K562 (cell line): ENCODE measurements around the gene TCEANC2. TPM values are rescaled to one million over a fixed set of nuclear protein-coding genes. Genes with fewer than 3 reads are reported as not detected.

Experiments
- ATAC-seq: fragments of 200-7000 bp; cut with Tn5 transposase; 3 replicates; pipeline ENCODE4 v1.9.1; 2020; ENCODE audit warnings: moderate library complexity
- BruUV-seq: library from RNA; stranded (reverse); fragments of 400-500 nt; replicated peaks from 2 replicates; lab custom pipeline; 2021; lab: Mats Ljungman, UMichigan
- CTCF ChIA-PET: fragments of 300-600 bp; formaldehyde crosslinking; extraction: SDS; loops from one replicate; lab custom pipeline; 2021; ENCODE audit warnings: low intra/inter-chr PET ratio; lab: Yijun Ruan, JAX
- POLR2A ChIA-PET: fragments of 300-600, 350-650 bp; sonication (Branson Sonifier 250); formaldehyde crosslinking; extraction: SDS; loops from one replicate; lab custom pipeline; 2021; ENCODE audit warnings: antibody characterized with exemption, inconsistent platforms; lab: Yijun Ruan, JAX
- DNase-seq, 4 experiments: peaks; one replicate each; pipeline versions ENCODE4 v3.0.0 to v3.0.0-alpha.2; 2011 to 2018; ENCODE audit warnings: low spot score in 3 of 4, mixed read lengths in 3 of 4; ENCODE audit errors: extremely low read depth in 1 of 4
- FAIRE-seq: peaks from 2 replicates; lab custom pipeline; 2011; peaks lifted over from hg19 to GRCh38; lab: Jason Lieb, UNC
- H2AFZ ChIP-seq: 2 replicates; pipeline ENCODE4 v1.6.0; 2011; ENCODE audit warnings: low read depth, low read length, control low read depth, inconsistent platforms
- H3K27ac ChIP-seq: fragments of 200-600 bp; 3 replicates; pipeline ENCODE4 v1.8.0; 2011; ENCODE audit warnings: low read depth, mild to moderate bottlenecking, control low read depth, inconsistent platforms, low read length, moderate library complexity, mixed read lengths; ENCODE audit errors: extremely low read depth
- H3K27me3 ChIP-seq, 2 experiments: fragments of 300-600 bp in 1 of 2; 2 replicates in 1 of 2; 3 replicates in 1 of 2; pipeline versions ENCODE4 v1.6.0 to v1.8.0; 2011; ENCODE audit warnings: inconsistent platforms in 2 of 2, low read length in 2 of 2, mild to moderate bottlenecking in 1 of 2, mixed read lengths in 1 of 2, moderate library complexity in 1 of 2; ENCODE audit not compliant: control insufficient read depth in 2 of 2, insufficient read depth in 2 of 2
- H3K36me3 ChIP-seq: fragments of 300-600 bp; 3 replicates; pipeline ENCODE4 v1.8.0; 2011; ENCODE audit warnings: mild to moderate bottlenecking, low read length, inconsistent platforms; ENCODE audit not compliant: control insufficient read depth, insufficient read depth
- H3K4me1 ChIP-seq, 2 experiments: fragments of 200-600 bp in 1 of 2; replicated peaks in 1 of 2; 2 replicates in 1 of 2; 3 replicates in 1 of 2; pipeline versions ENCODE4 v1.5.1 to v1.8.0; 2011; ENCODE audit warnings: inconsistent platforms in 2 of 2, low read length in 2 of 2, mild to moderate bottlenecking in 1 of 2, mixed read lengths in 1 of 2, moderate library complexity in 1 of 2; ENCODE audit not compliant: control insufficient read depth in 2 of 2, insufficient read depth in 2 of 2
- H3K4me2 ChIP-seq: 2 replicates; pipeline ENCODE4 v1.6.1; 2011; ENCODE audit warnings: low read length, control low read depth, inconsistent platforms, mixed read lengths; ENCODE audit not compliant: insufficient read depth
- H3K4me3 ChIP-seq: fragments of 200-600 bp; sonication (generic), shearing (Covaris generic); 2 replicates; pipeline ENCODE4 v1.5.1; 2016; ENCODE audit warnings: control low read depth, inconsistent platforms
- H3K79me2 ChIP-seq: fragments of 200-600 bp; 3 replicates; pipeline ENCODE4 v1.8.0; 2011; ENCODE audit warnings: low read length, inconsistent platforms; ENCODE audit not compliant: control insufficient read depth, insufficient read depth
- H3K9ac ChIP-seq, 2 experiments: 2 replicates each; pipeline versions ENCODE4 v1.6.0 to v1.6.1; 2011; ENCODE audit warnings: low read depth in 2 of 2, low read length in 2 of 2, control low read depth in 1 of 2, inconsistent platforms in 1 of 2, mild to moderate bottlenecking in 1 of 2, mixed read lengths in 1 of 2; ENCODE audit not compliant: insufficient read depth in 1 of 2
- H3K9me1 ChIP-seq: one replicate; pipeline ENCODE4 v1.6.0; 2011; ENCODE audit warnings: inconsistent platforms, mild to moderate bottlenecking, low read length, moderate library complexity; ENCODE audit not compliant: control insufficient read depth, insufficient read depth
- H3K9me3 ChIP-seq: replicated peaks from 2 replicates; pipeline ENCODE4 v1.5.1; 2011; ENCODE audit warnings: low read depth, low read length, inconsistent platforms; ENCODE audit not compliant: control insufficient read depth, insufficient read depth
- H4K20me1 ChIP-seq: replicated peaks from 2 replicates; pipeline ENCODE4 v1.6.1; 2011; ENCODE audit warnings: low read length, inconsistent platforms, mixed read lengths; ENCODE audit not compliant: control insufficient read depth, insufficient read depth
- CTCFL ChIP-seq: IDR thresholded peaks from 2 replicates; pipeline ENCODE4 v1.6.1; 2011; ENCODE audit warnings: borderline replicate concordance, low read depth, mild to moderate bottlenecking, moderate library complexity, low read length; ENCODE audit not compliant: insufficient read depth, poor library complexity, severe bottlenecking
- EHMT2 ChIP-seq: fragments of 450-650 bp; IDR thresholded peaks from 2 replicates; pipeline ENCODE4 v1.6.1; 2018; ENCODE audit warnings: antibody characterized with exemption
- KDM2B ChIP-seq: fragments of 250-450 bp; sonication (Bioruptor Pico); IDR thresholded peaks from 2 replicates; pipeline ENCODE4 v1.8.0; 2021; ENCODE audit warnings: mild to moderate bottlenecking, moderate library complexity
- KLF16 ChIP-seq: IDR thresholded peaks from 2 replicates; pipeline ENCODE4 v1.6.1; 2016; ENCODE audit warnings: antibody characterized with exemption
- MBD2 ChIP-seq: sonication (generic); IDR thresholded peaks from 2 replicates; pipeline ENCODE4 v1.6.1; 2016; ENCODE audit warnings: low read depth, borderline replicate concordance
- NBN ChIP-seq: fragments of 450-650 bp; IDR thresholded peaks from 2 replicates; pipeline ENCODE4 v1.6.1; 2016; ENCODE audit warnings: low read depth, mild to moderate bottlenecking
- NRF1 ChIP-seq, 2 experiments: fragments of 450-650 bp; IDR thresholded peaks in 1 of 2; conservative IDR thresholded peaks in 1 of 2; 2 replicates each; pipeline ENCODE4 v1.6.1; 2014; ENCODE audit warnings: mild to moderate bottlenecking in 2 of 2
- PRMT5 ChIP-seq: sonication (generic); formaldehyde crosslinking; IDR thresholded peaks from 2 replicates; pipeline ENCODE4 v1.5.0; 2020; ENCODE audit warnings: missing genetic modification reagents
- PYGO2 ChIP-seq: fragments of 450-650 bp; IDR thresholded peaks from 2 replicates; pipeline ENCODE4 v1.6.1; 2016; ENCODE audit warnings: mild to moderate bottlenecking, missing genetic modification characterization, moderate library complexity, missing compliant biosample characterization
- RBBP5 ChIP-seq: fragments of 200-600 bp; sonication (generic); IDR thresholded peaks from 2 replicates; pipeline ENCODE4 v1.6.1; 2012; ENCODE audit warnings: borderline replicate concordance, mild to moderate bottlenecking, low read length, control low read depth, inconsistent platforms; ENCODE audit not compliant: insufficient read depth, poor library complexity, severe bottlenecking
- SRSF9 ChIP-seq: fragments of 200-400 bp; formaldehyde crosslinking; IDR thresholded peaks from 2 replicates; pipeline ENCODE4 v1.6.1; 2017; ENCODE audit warnings: low read depth, low read length, borderline replicate concordance
- ZNF57 ChIP-seq: fragments of 450-650 bp; formaldehyde crosslinking; IDR thresholded peaks from 2 replicates; pipeline ENCODE4 v1.4.0; 2020; ENCODE audit warnings: mild to moderate bottlenecking, moderate library complexity
- ZNF584 ChIP-seq: fragments of 200-800 bp; sonication (Bioruptor generic); IDR thresholded peaks from 2 replicates; pipeline ENCODE4 v1.6.1; 2016; ENCODE audit warnings: low read depth, mild to moderate bottlenecking, missing genetic modification characterization, missing compliant biosample characterization
- WGBS: fragments of 100-300 bp; shearing (Covaris generic); methylation state at CpG from one replicate; pipeline ENCODE4 v1.1.6; 2016; ENCODE audit warnings: low coverage, mixed read lengths; ENCODE audit not compliant: insufficient coverage; ENCODE audit errors: missing lambda C conversion rate; 5-methylcytosine and 5-hydroxymethylcytosine counted together
- in situ Hi-C: fragments of 300-500 bp; cut with MboI; formaldehyde crosslinking; loops from 4 replicates; pipeline ENCODE4 v1.15.0; 2018; ENCODE audit warnings: inconsistent platforms, mixed read lengths
- intact Hi-C: fragments of 100-400 bp; cut with micrococcal nuclease; formaldehyde crosslinking; loops from 2 replicates; pipeline ENCODE4 v1.14.2; 2022
- polyA plus RNA-seq, 8 experiments: library from polyadenylated mRNA; depleted of rRNA in 4 of 8; stranded (reverse) in 5 of 8; unstranded in 3 of 8; fragments of >200 nt; fragmentation: Nextera tagmentation in 2 of 8; fragmentation: Illumina TruSeq in 1 of 8; extraction: Ambion mirVana in 2 of 8; extraction: Trizol in 1 of 8; gene quantifications; 2 replicates each; pipeline versions ENCODE4 v1.2.1 to v1.2.3, GENCODE V29; 2011 to 2014; ENCODE audit warnings: inconsistent platforms in 1 of 8, missing spikeins in 1 of 8
- total RNA-seq, 7 experiments: library from RNA; depleted of rRNA in 6 of 7; stranded (reverse); fragments of >200 nt in 6 of 7; fragmentation: Illumina TruSeq in 2 of 7; extraction: Trizol in 2 of 7; gene quantifications; 2 replicates each; pipeline versions ENCODE4 v1.2.1 to v1.2.3, GENCODE V29; 2011 to 2021; ENCODE audit warnings: low replicate concordance in 1 of 7
- TF ChIP-seq, protein P1 (sequence below): fragments of 200-800 bp; sonication (Bioruptor generic); IDR thresholded peaks from 2 replicates; pipeline ENCODE4 v1.6.1; 2017; ENCODE audit warnings: missing genetic modification characterization, missing compliant biosample characterization

Gene TCEANC2
- total and polyA plus RNA-seq, 9 of the 15 experiments (the other 6 are each of a cell fraction or from before 2014, with no cell fraction given): 3.3 to 10.2 (median 7.0) TPM

GRCh38 chr1:54100500-54100899 lies 47.1 kb downstream of the TCEANC2 start:
- Histone ChIP-seq H3K4me2 (no peak overlapping the region), H3K9me1 (no peaks in the 10 kb centered on the region), H3K36me3 (peaks cover 4% of the 10 kb centered on the region; the same call in 1 of the 3 replicates), H3K4me3 (no peak overlapping the region), H3K27ac (no peak overlapping the region), H3K9me3 (no peaks in the 10 kb centered on the region), H3K9ac (no peak overlapping the region), H3K79me2 (no peaks in the 10 kb centered on the region), H3K27me3 (no peaks in the 10 kb centered on the region), H3K4me1 (0 out of 5 replicates have a peak, but pooled peaks cover 0 to 4% of the 10 kb centered on the region in 2 experiments), H4K20me1 (no peaks in the 10 kb centered on the region), H2AFZ (no peak overlapping the region)
- no peak for TF ChIP-seq PRMT5 (CRISPR knock-in tag)
- TF ChIP-seq NRF1 (conservative IDR thresholded peaks at IDR 0.05 in 1 of 2, IDR thresholded peaks at IDR 0.05 in 1 of 2): no peak
- no peak for TF ChIP-seq PYGO2
- no peak for TF ChIP-seq SRSF9
- TF ChIP-seq KDM2B (CRISPR knock-in tag): no peak
- TF ChIP-seq ZNF584: no peak
- TF ChIP-seq RBBP5: no peak
- no peak for TF ChIP-seq CTCFL
- no peak for TF ChIP-seq ZNF57
- no peak for TF ChIP-seq KLF16
- TF ChIP-seq, protein P1, sequence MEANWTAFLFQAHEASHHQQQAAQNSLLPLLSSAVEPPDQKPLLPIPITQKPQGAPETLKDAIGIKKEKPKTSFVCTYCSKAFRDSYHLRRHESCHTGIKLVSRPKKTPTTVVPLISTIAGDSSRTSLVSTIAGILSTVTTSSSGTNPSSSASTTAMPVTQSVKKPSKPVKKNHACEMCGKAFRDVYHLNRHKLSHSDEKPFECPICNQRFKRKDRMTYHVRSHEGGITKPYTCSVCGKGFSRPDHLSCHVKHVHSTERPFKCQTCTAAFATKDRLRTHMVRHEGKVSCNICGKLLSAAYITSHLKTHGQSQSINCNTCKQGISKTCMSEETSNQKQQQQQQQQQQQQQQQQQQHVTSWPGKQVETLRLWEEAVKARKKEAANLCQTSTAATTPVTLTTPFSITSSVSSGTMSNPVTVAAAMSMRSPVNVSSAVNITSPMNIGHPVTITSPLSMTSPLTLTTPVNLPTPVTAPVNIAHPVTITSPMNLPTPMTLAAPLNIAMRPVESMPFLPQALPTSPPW (CRISPR knock-in tag): no peak
- no peak for TF ChIP-seq MBD2
- TF ChIP-seq NBN: no peak
- no peak for TF ChIP-seq EHMT2
- in situ Hi-C loops (no loop called here), intact Hi-C loops (no loop called here)
- no peak for FAIRE-seq
- POLR2A ChIA-PET: interaction anchor here (0.6 kb wide), 1 partner anchor 687 kb away, joined by 3 read pairs; no protein-coding TSS in a partner anchor
- CTCF ChIA-PET: interaction anchor here (0.7 kb wide), 1 partner anchor 305 kb away, joined by 3 read pairs; no protein-coding TSS in a partner anchor
- BruUV-seq: no TSS peak
- no peak for DNase-seq
- no peak for ATAC-seq
- 43% methylated on average over 2 of the region's 2 CpGs for WGBS
